Ectodermal cell (in vitro differentiated cells): ENCODE results near the gene B4GAT1.
"Not testable (repeated sequence)": the region's sequence is repeated elsewhere in the genome, so short reads cannot be mapped to it uniquely, and the experiment has no call there.

ENCODE experiments used
- H3K27ac ChIP-seq: 2 replicates; pipeline ENCODE4 v1.7.0; 2013; ENCODE audit warnings: mild to moderate bottlenecking, low read depth, low read length; ENCODE audit not compliant: insufficient read depth, poor library complexity, severe bottlenecking
- H3K27me3 ChIP-seq: 2 replicates; pipeline ENCODE4 v1.7.0; 2013; ENCODE audit warnings: mild to moderate bottlenecking, low read length; ENCODE audit not compliant: insufficient read depth, control insufficient read depth, poor library complexity, severe bottlenecking
- H3K36me3 ChIP-seq: one replicate; pipeline ENCODE4 v1.7.0; 2013; ENCODE audit warnings: low read length; ENCODE audit not compliant: control insufficient read depth, insufficient read depth
- H3K4me1 ChIP-seq: one replicate; pipeline ENCODE4 v1.7.0; 2013; ENCODE audit warnings: low read length; ENCODE audit not compliant: control insufficient read depth, insufficient read depth
- H3K4me3 ChIP-seq: 2 replicates; pipeline ENCODE4 v1.7.0; 2013; ENCODE audit warnings: low read depth, low read length, control low read depth; ENCODE audit not compliant: insufficient read depth
- H3K9me3 ChIP-seq: 2 replicates; pipeline ENCODE4 v1.7.0; 2013; ENCODE audit warnings: mild to moderate bottlenecking, low read length, moderate library complexity; ENCODE audit not compliant: control insufficient read depth
- WGBS, 2 experiments: methylation state at CpG; one replicate each; pipeline ENCODE4 v1.1.7; 2013; ENCODE audit warnings: missing lambda C conversion rate in 2 of 2; 5-methylcytosine and 5-hydroxymethylcytosine counted together

B4GAT1 gene

GRCh38 chr11:66321606-66322005, 25.8 kb downstream of the B4GAT1 start:
- Histone ChIP-seq H3K36me3 (no peaks in the 10 kb centered on the region), H3K27ac (no peak overlapping the region), H3K4me3 (no peak overlapping the region), H3K27me3 (peaks cover 1% of the 10 kb centered on the region), H3K4me1 (peaks cover 35% of the 10 kb centered on the region), H3K9me3 (no peaks in the 10 kb centered on the region)
- 90 to 96% methylated on average over 4 of the region's 4 CpGs for WGBS, 2 experiments

- peaks cover 39% of the 10 kb centered on the region for H3K4me1 ChIP-seq
- H3K4me3 ChIP-seq, H3K27ac ChIP-seq, H3K27me3 ChIP-seq, H3K36me3 ChIP-seq, H3K9me3 ChIP-seq: not testable (repeated sequence)
- WGBS, 2 experiments, result 92 to 97% methylated on average over 4 of the region's 6 CpGs
Observed at GRCh38 chr11:66320748-66321147, 26.7 kb downstream of the B4GAT1 start.

GRCh38 chr11:66320289-66320688, 27.1 kb downstream of the B4GAT1 start:
- not testable (repeated sequence) for H3K36me3 ChIP-seq, H3K9me3 ChIP-seq, H3K27ac ChIP-seq, H3K4me3 ChIP-seq, H3K27me3 ChIP-seq
- H3K4me1 ChIP-seq, result peaks cover 36% of the 10 kb centered on the region
- 76 to 87% methylated on average over 1 of the region's 2 CpGs for WGBS, 2 experiments

GRCh38 chr11:66318600-66318970, 28.8 kb downstream of the B4GAT1 start:
- no peak overlapping the region for H3K27ac ChIP-seq

GRCh38 chr11:66317723-66318599, 29.5 kb downstream of the B4GAT1 start:
- H3K27me3 ChIP-seq, result peaks cover 11% of the 10 kb centered on the region
- WGBS, 2 experiments, result 60 to 62% methylated on average over 14 to 15 of the region's 16 CpGs
- H3K36me3 ChIP-seq, result no peaks in the 10 kb centered on the region
- peaks cover 34% of the 10 kb centered on the region for H3K4me1 ChIP-seq
- no peaks in the 10 kb centered on the region for H3K9me3 ChIP-seq
- H3K27ac ChIP-seq, result peak overlapping the region; percentile 36
- no peak overlapping the region for H3K4me3 ChIP-seq

More at GRCh38 chr11:66318600-66318970, 28.8 kb downstream of the B4GAT1 start:
- no peaks in the 10 kb centered on the region for H3K9me3 ChIP-seq
- H3K27me3 ChIP-seq, result peaks cover 9% of the 10 kb centered on the region
- peaks cover 33% of the 10 kb centered on the region for H3K4me1 ChIP-seq
- WGBS, 2 experiments, result 88 to 90% methylated on average over 3 of the region's 3 CpGs
- no peak overlapping the region for H3K4me3 ChIP-seq
- H3K36me3 ChIP-seq, result no peaks in the 10 kb centered on the region

- H3K4me1 ChIP-seq, result peaks cover 34% of the 10 kb centered on the region
- H3K27me3 ChIP-seq, result peaks cover 11% of the 10 kb centered on the region
- H3K27ac ChIP-seq, result peak overlapping the region; percentile 36
- H3K4me3 ChIP-seq, result no peak overlapping the region
- 40% methylated on average over 14 of the region's 14 CpGs for WGBS, 2 experiments
- H3K9me3 ChIP-seq, result no peaks in the 10 kb centered on the region
- no peaks in the 10 kb centered on the region for H3K36me3 ChIP-seq
Observed at GRCh38 chr11:66317322-66317722, 30.1 kb downstream of the B4GAT1 start.

GRCh38 chr11:66316849-66317251, 30.6 kb downstream of the B4GAT1 start, which contains the start of gene CD248:
Gene CD248 (minus strand): TSS chr11:66317044. CDS start chr11:66317027, 17 bp downstream.
- Histone ChIP-seq H3K9me3 (no peaks in the 10 kb centered on the region), H3K36me3 (no peaks in the 10 kb centered on the region), H3K4me3 (no peak within 1 kb of the TSS), H3K4me1 (peaks cover 34% of the 10 kb centered on the region), H3K27ac (peak within 1 kb of the TSS; percentile 36), H3K27me3 (peaks cover 11% of the 10 kb centered on the region)
- 22 to 24% methylated on average over 29 of the region's 29 CpGs for WGBS, 2 experiments

GRCh38 chr11:66315921-66316811, 31.3 kb downstream of the B4GAT1 start:
- Histone ChIP-seq H3K4me3 (no peak overlapping the region), H3K27ac (no peak overlapping the region), H3K4me1 (peaks cover 34% of the 10 kb centered on the region), H3K27me3 (peaks cover 13% of the 10 kb centered on the region), H3K36me3 (no peaks in the 10 kb centered on the region), H3K9me3 (no peaks in the 10 kb centered on the region)
- 92% methylated on average over 52 of the region's 52 CpGs for WGBS, 2 experiments

GRCh38 chr11:66315498-66315885, 31.9 kb downstream of the B4GAT1 start:
- no peak overlapping the region for H3K27ac ChIP-seq
- H3K9me3 ChIP-seq, result no peaks in the 10 kb centered on the region
- 94 to 96% methylated on average over 14 of the region's 14 CpGs for WGBS, 2 experiments
- H3K27me3 ChIP-seq, result peaks cover 17% of the 10 kb centered on the region
- H3K4me1 ChIP-seq, result peaks cover 34% of the 10 kb centered on the region
- H3K36me3 ChIP-seq, result no peaks in the 10 kb centered on the region
- H3K4me3 ChIP-seq, result no peak overlapping the region
